Spleen (tissue), 11 donors: ENCODE data around the gene IMMP2L. TPM values are rescaled to one million over a fixed set of nuclear protein-coding genes. Genes with fewer than 3 reads are reported as not detected.

Experiments
- DNase-seq: peaks from one replicate; pipeline ENCODE4 v3.0.0-alpha.2; 2020
- H3K27ac ChIP-seq, 8 donors: fragments of 200-600 bp; sonication (generic) in 7 of 8; 1 replicate in 4 of 8; 2 replicates in 4 of 8; pipeline versions ENCODE4 v1.5.0 to v1.8.0; 2016 to 2021; ENCODE audit warnings: inconsistent platforms in 4 of 8, mild to moderate bottlenecking in 4 of 8, moderate library complexity in 1 of 8
- H3K27me3 ChIP-seq, 7 donors: fragments of 200-600 bp; sonication (generic) in 6 of 7; replicated peaks in 1 of 7; 1 replicate in 4 of 7; 2 replicates in 3 of 7; pipeline versions ENCODE4 v1.5.0 to v1.8.0; 2016 to 2021; ENCODE audit warnings: inconsistent platforms in 3 of 7, mild to moderate bottlenecking in 1 of 7
- H3K36me3 ChIP-seq, 6 donors: fragments of 200-600 bp; sonication (generic) in 5 of 6; 1 replicate in 4 of 6; 2 replicates in 2 of 6; pipeline versions ENCODE4 v1.5.0 to v1.8.0; 2016 to 2021; ENCODE audit warnings: inconsistent platforms in 2 of 6
- H3K4me1 ChIP-seq, 6 donors: fragments of 200-600 bp; sonication (generic) in 5 of 6; 1 replicate in 3 of 6; 2 replicates in 3 of 6; pipeline versions ENCODE4 v1.5.0 to v1.8.0; 2016 to 2021; ENCODE audit warnings: inconsistent platforms in 3 of 6
- H3K4me3 ChIP-seq, 8 donors: fragments of 200-600 bp; sonication (generic) in 7 of 8; 1 replicate in 4 of 8; 2 replicates in 4 of 8; pipeline versions ENCODE4 v1.5.0 to v1.8.0; 2016 to 2021; ENCODE audit warnings: inconsistent platforms in 4 of 8, mild to moderate bottlenecking in 4 of 8, moderate library complexity in 2 of 8
- H3K9me3 ChIP-seq, 8 donors: fragments of 200-600 bp; sonication (generic) in 7 of 8; 1 replicate in 4 of 8; 2 replicates in 4 of 8; pipeline versions ENCODE4 v1.5.0 to v1.8.0; 2016 to 2021; ENCODE audit warnings: inconsistent platforms in 4 of 8
- CTCF ChIP-seq, 11 experiments: fragments of 200-600 bp in 7 of 11; fragments of 450-650 bp in 4 of 11; sonication (generic) in 4 of 11; IDR thresholded peaks in 8 of 11; conservative IDR thresholded peaks in 3 of 11; 1 replicate in 7 of 11; 2 replicates in 4 of 11; pipeline versions ENCODE4 v1.4.0 to v1.8.0; 2016 to 2021; ENCODE audit warnings: antibody characterized with exemption in 11 of 11, inconsistent platforms in 4 of 11, mild to moderate bottlenecking in 1 of 11
- POLR2A ChIP-seq, 3 donors: fragments of 450-650 bp; IDR thresholded peaks; one replicate each; pipeline ENCODE4 v1.5.1; 2017; ENCODE audit warnings: antibody characterized with exemption in 3 of 3, mild to moderate bottlenecking in 1 of 3
- POLR2AphosphoS5 ChIP-seq, 3 donors: sonication (generic); formaldehyde crosslinking; IDR thresholded peaks; one replicate each; pipeline ENCODE4 v1.5.1; 2017; ENCODE audit warnings: antibody characterized with exemption in 3 of 3
- WGBS, 5 donors: extraction: QIAGEN DNeasy Blood & Tissue Kit in 3 of 5; methylation state at CpG; one replicate each; pipeline versions ENCODE4 v1.1.5 to v1.1.7; 2013 to 2018; 5-methylcytosine and 5-hydroxymethylcytosine counted together
- intact Hi-C: fragments of 100-400 bp; cut with DNase I; formaldehyde crosslinking; loops from one replicate; pipeline ENCODE4 v1.15.0; 2023; ENCODE audit warnings: low total_unique reads
- polyA plus RNA-seq, 3 donors: library from polyadenylated mRNA; stranded (reverse); fragments of 200-250 nt; gene quantifications; one replicate each; pipeline ENCODE4 v1.2.1, GENCODE V29; 2013
- total RNA-seq, 7 donors: library from RNA; depleted of rRNA in 3 of 7; stranded (reverse); fragments of >200 nt in 3 of 7; fragmentation: NEBNext Ultra II Directional in 4 of 7; extraction: Animal tissue kit (Norgen Biotek cat#: 25700) in 4 of 7; gene quantifications; one replicate each; pipeline versions ENCODE4 v1.1.0 to v1.2.1, GENCODE V29; 2016 to 2021
- donor health status: healthy with polysubstance abuse.
- donor health status: DM: no; HTN: no; CAD: no; lungs with moderate emphysema.
- donor health status: DM: no; HTN: no; CAD: no.
- donor health status: Bipolar disorder and iron deficiency.
- donor health status: healthy.
- donor health status: DM: no; HTN: no; CAD: no.
- donor health status: DM: yes; HTN: yes; CAD: no.

Gene IMMP2L
- total and polyA plus RNA-seq, 10 donors: 6.5 to 32.7 (median 9.8) TPM

- intact Hi-C loops: no loop called here
- no peak for DNase-seq
- TF ChIP-seq CTCF (IDR thresholded peaks at IDR 0.05 in 8 of 11, conservative IDR thresholded peaks at IDR 0.05 in 3 of 11): no peak
- TF ChIP-seq POLR2AphosphoS5 (IDR thresholded peaks at IDR 0.05): no peak
- no peak for TF ChIP-seq POLR2A (IDR thresholded peaks at IDR 0.05)
- Histone ChIP-seq H3K36me3 (peaks cover 0 to 31% (median 7%) of the 10 kb centered on the region in 6 donors), H3K27me3 (no peaks in the 10 kb centered on the region), H3K27ac (no peak overlapping the region), H3K4me1 (no peaks in the 10 kb centered on the region), H3K9me3 (peaks cover 0 to 14% (median 9%) of the 10 kb centered on the region in 8 donors), H3K4me3 (no peak overlapping the region)
Observed at GRCh38 chr7:111521660-111522059, 40.6 kb downstream of the IMMP2L start.

- TF ChIP-seq CTCF (IDR thresholded peaks at IDR 0.05 in 8 of 11, conservative IDR thresholded peaks at IDR 0.05 in 3 of 11): no peak
- no peak for TF ChIP-seq POLR2AphosphoS5 (IDR thresholded peaks at IDR 0.05)
- Histone ChIP-seq H3K36me3 (peaks cover 0 to 31% (median 7%) of the 10 kb centered on the region in 6 donors), H3K4me1 (no peaks in the 10 kb centered on the region), H3K27ac (no peak overlapping the region), H3K9me3 (peaks cover 0 to 14% (median 9%) of the 10 kb centered on the region in 8 donors), H3K27me3 (no peaks in the 10 kb centered on the region), H3K4me3 (no peak overlapping the region)
- no peak for DNase-seq
- WGBS, 5 donors: 76 to 88% (median 83%) methylated on average over 2 of the region's 2 CpGs
- intact Hi-C loops: no loop called here
Observed at GRCh38 chr7:111518264-111518663, 44.0 kb downstream of the IMMP2L start.

- H3K27ac ChIP-seq: no peak overlapping the region
- no peak for DNase-seq
- H3K9me3 ChIP-seq: peaks cover 0 to 14% (median 9%) of the 10 kb centered on the region in 8 donors
- H3K27me3 ChIP-seq: no peaks in the 10 kb centered on the region
- H3K4me1 ChIP-seq: no peaks in the 10 kb centered on the region
- H3K4me3 ChIP-seq: no peak overlapping the region
- peaks cover 0 to 31% (median 7%) of the 10 kb centered on the region in 6 donors for H3K36me3 ChIP-seq
- 79 to 91% (median 86%) methylated on average over 4 of the region's 4 CpGs for WGBS, 5 donors
- TF ChIP-seq POLR2A (IDR thresholded peaks at IDR 0.05) (no peak), POLR2AphosphoS5 (IDR thresholded peaks at IDR 0.05) (no peak), CTCF (IDR thresholded peaks at IDR 0.05 in 8 of 11, conservative IDR thresholded peaks at IDR 0.05 in 3 of 11) (no peak)
- intact Hi-C loops: no loop called here
Observed at GRCh38 chr7:111517549-111517951, 44.7 kb downstream of the IMMP2L start.

GRCh38 chr7:111516612-111517011 lies 45.7 kb downstream of the IMMP2L start:
- DNase-seq: no peak
- intact Hi-C loops: no loop called here
- 73 to 83% (median 78%) methylated on average over 4 of the region's 4 CpGs for WGBS, 5 donors

More at GRCh38 chr7:111516612-111517011, 45.7 kb downstream of the IMMP2L start:
- H3K27me3 ChIP-seq: no peaks in the 10 kb centered on the region
- H3K4me3 ChIP-seq: no peak overlapping the region
- no peaks in the 10 kb centered on the region for H3K4me1 ChIP-seq
- H3K36me3 ChIP-seq: peaks cover 0 to 24% (median 4%) of the 10 kb centered on the region in 6 donors
- TF ChIP-seq POLR2AphosphoS5 (IDR thresholded peaks at IDR 0.05) (no peak), CTCF (IDR thresholded peaks at IDR 0.05 in 8 of 11, conservative IDR thresholded peaks at IDR 0.05 in 3 of 11) (no peak), POLR2A (IDR thresholded peaks at IDR 0.05) (no peak)
- H3K9me3 ChIP-seq: peaks cover 0 to 6% (median 2%) of the 10 kb centered on the region in 8 donors
- H3K27ac ChIP-seq: no peak overlapping the region
